Stomach (tissue), 9 donors: ENCODE data around the gene VWA2. TPM values are rescaled to one million over a fixed set of nuclear protein-coding genes. Genes with fewer than 3 reads are reported as not detected.
A peak's percentile ranks its signal among the peaks of the same experiment; 100 is the strongest.

Source experiments
- DNase-seq, 2 donors: peaks; one replicate each; pipeline versions ENCODE4 v3.0.0 to v3.0.0-alpha.2; 2013 to 2019
- H3K27ac ChIP-seq, 5 donors: fragments of 200-600 bp in 4 of 5; sonication (generic) in 4 of 5; one replicate each; pipeline ENCODE4 v1.5.1; 2013 to 2019; ENCODE audit warnings: mild to moderate bottlenecking in 1 of 5, moderate library complexity in 1 of 5
- H3K27me3 ChIP-seq, 3 donors: fragments of 200-600 bp; sonication (generic); one replicate each; pipeline ENCODE4 v1.5.1; 2017 to 2019; ENCODE audit warnings: mixed run types in 1 of 3
- H3K36me3 ChIP-seq, 4 donors: fragments of 200-600 bp; sonication (generic); 1 replicate in 3 of 4; 2 replicates in 1 of 4; pipeline ENCODE4 v1.5.1; 2016 to 2019
- H3K4me1 ChIP-seq, 4 donors: fragments of 200-600 bp; sonication (generic); one replicate each; pipeline ENCODE4 v1.5.1; 2016 to 2019
- H3K4me3 ChIP-seq, 4 donors: fragments of 200-600 bp; sonication (generic) in 3 of 4; one replicate each; pipeline ENCODE4 v1.5.1; 2016 to 2019; ENCODE audit warnings: mild to moderate bottlenecking in 1 of 4
- H3K9me3 ChIP-seq, 4 donors: fragments of 200-600 bp; sonication (generic); one replicate each; pipeline ENCODE4 v1.5.1; 2016 to 2019
- CTCF ChIP-seq, 7 experiments: fragments of 450-650 bp in 4 of 7; fragments of 200-600 bp in 3 of 7; sonication (generic) in 3 of 7; IDR thresholded peaks; one replicate each; pipeline ENCODE4 v1.5.1; 2016 to 2019; ENCODE audit warnings: antibody characterized with exemption in 7 of 7, control low read depth in 2 of 7, mild to moderate bottlenecking in 1 of 7
- EP300 ChIP-seq: sonication (generic); formaldehyde crosslinking; IDR thresholded peaks from one replicate; pipeline ENCODE4 v1.6.1; 2017; ENCODE audit warnings: antibody characterized with exemption
- POLR2A ChIP-seq, 4 donors: fragments of 450-650 bp; IDR thresholded peaks; one replicate each; pipeline ENCODE4 v1.6.1; 2016; ENCODE audit warnings: antibody characterized with exemption in 4 of 4, control low read depth in 2 of 4, mild to moderate bottlenecking in 1 of 4, moderate library complexity in 1 of 4
- POLR2AphosphoS5 ChIP-seq, 3 donors: sonication (generic); formaldehyde crosslinking; IDR thresholded peaks; one replicate each; pipeline ENCODE4 v1.6.1; 2016; ENCODE audit warnings: antibody characterized with exemption in 3 of 3
- WGBS, 5 donors: extraction: QIAGEN DNeasy Blood & Tissue Kit in 3 of 5; methylation state at CpG; one replicate each; pipeline versions ENCODE4 v1.1.5 to v1.1.7; 2013 to 2018; 5-methylcytosine and 5-hydroxymethylcytosine counted together
- intact Hi-C: fragments of 100-400 bp; cut with DNase I; formaldehyde crosslinking; loops from one replicate; pipeline ENCODE4 v1.15.1; 2023; ENCODE audit warnings: low total_unique reads
- polyA plus RNA-seq, 3 donors: library from polyadenylated mRNA; stranded (reverse); fragments of 200-250 nt; gene quantifications; one replicate each; pipeline ENCODE4 v1.2.3, GENCODE V29; 2013
- total RNA-seq, 5 donors: library from RNA; depleted of rRNA; stranded (reverse); fragments of >200 nt; gene quantifications; one replicate each; pipeline versions ENCODE4 v1.1.0 to v1.2.3, GENCODE V29; 2014 to 2016
- donor health status: healthy with polysubstance abuse.
- donor health status: Bipolar disorder and iron deficiency.
- donor health status: healthy.

Gene VWA2
- total and polyA plus RNA-seq, 8 donors, result 0.46 to 20.7 (median 5.8) TPM

- Histone ChIP-seq H3K36me3 (peaks cover 0 to 17% (median 0%) of the 10 kb centered on the region in 4 donors), H3K4me1 (peaks cover 4 to 20% (median 10%) of the 10 kb centered on the region in 4 donors), H3K27me3 (no peaks in the 10 kb centered on the region), H3K27ac (no peak overlapping the region), H3K4me3 (no peak overlapping the region), H3K9me3 (no peaks in the 10 kb centered on the region)
- intact Hi-C loops, result no loop called here
- TF ChIP-seq POLR2A (IDR thresholded peaks at IDR 0.05) (no peak), POLR2AphosphoS5 (IDR thresholded peaks at IDR 0.05) (no peak), EP300 (no peak), CTCF (IDR thresholded peaks at IDR 0.05) (no peak)
- WGBS, 5 donors, result 89 to 93% (median 92%) methylated on average over 5 of the region's 5 CpGs
- DNase-seq, result no peak
Observed at GRCh38 chr10:114252092-114252491, 13.0 kb downstream of the VWA2 start.

DNA sequence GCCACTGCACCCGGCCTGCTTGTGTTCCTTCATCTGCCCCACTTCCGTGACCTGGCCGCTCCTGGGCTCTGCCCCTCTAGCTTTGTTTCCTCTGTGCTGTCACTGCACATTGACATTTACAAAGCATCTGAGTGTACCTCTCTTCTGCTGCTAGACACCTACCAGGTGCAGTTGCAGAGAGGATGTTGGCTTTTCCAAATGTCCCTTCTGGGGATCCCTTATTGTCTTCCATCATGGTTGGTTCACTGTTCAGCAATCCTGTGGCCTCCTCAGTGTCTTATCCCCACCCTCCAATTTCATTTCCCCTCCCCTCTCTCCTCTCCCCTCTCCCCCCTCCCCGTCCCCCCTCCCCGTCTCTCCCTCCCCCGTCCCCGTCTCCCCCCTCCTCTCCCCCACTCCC is 13.8 kb downstream of the VWA2 start:
- intact Hi-C loops, result no loop called here
- peaks cover 0 to 17% (median 0%) of the 10 kb centered on the region in 4 donors for H3K36me3 ChIP-seq
- no peak for DNase-seq
- H3K4me1 ChIP-seq, result peaks cover 11 to 23% (median 16%) of the 10 kb centered on the region in 4 donors
- H3K4me3 ChIP-seq, result no peak overlapping the region
- TF ChIP-seq EP300 (no peak), CTCF (IDR thresholded peaks at IDR 0.05) (no peak), POLR2A (IDR thresholded peaks at IDR 0.05) (no peak), POLR2AphosphoS5 (IDR thresholded peaks at IDR 0.05) (no peak)
- no peak overlapping the region for H3K27ac ChIP-seq
- H3K9me3 ChIP-seq, result no peaks in the 10 kb centered on the region
- 67 to 94% (median 91%) methylated on average over 3 to 4 of the region's 7 CpGs for WGBS, 5 donors
- no peaks in the 10 kb centered on the region for H3K27me3 ChIP-seq

GRCh38 chr10:114255227-114255626 is 16.2 kb downstream of the VWA2 start:
- Histone ChIP-seq H3K27me3 (no peaks in the 10 kb centered on the region), H3K4me1 (peaks cover 17 to 30% (median 26%) of the 10 kb centered on the region in 4 donors), H3K36me3 (peaks cover 0 to 17% (median 0%) of the 10 kb centered on the region in 4 donors), H3K9me3 (no peaks in the 10 kb centered on the region), H3K27ac (peak overlapping the region in 1 of 5 donors; percentile 12), H3K4me3 (no peak overlapping the region)
- WGBS, 5 donors, result 82 to 96% (median 90%) methylated on average over 1 of the region's 1 CpG
- intact Hi-C loops, result no loop called here
- TF ChIP-seq EP300, result no peak
- TF ChIP-seq CTCF (IDR thresholded peaks at IDR 0.05), result no peak
- no peak for DNase-seq

DNA sequence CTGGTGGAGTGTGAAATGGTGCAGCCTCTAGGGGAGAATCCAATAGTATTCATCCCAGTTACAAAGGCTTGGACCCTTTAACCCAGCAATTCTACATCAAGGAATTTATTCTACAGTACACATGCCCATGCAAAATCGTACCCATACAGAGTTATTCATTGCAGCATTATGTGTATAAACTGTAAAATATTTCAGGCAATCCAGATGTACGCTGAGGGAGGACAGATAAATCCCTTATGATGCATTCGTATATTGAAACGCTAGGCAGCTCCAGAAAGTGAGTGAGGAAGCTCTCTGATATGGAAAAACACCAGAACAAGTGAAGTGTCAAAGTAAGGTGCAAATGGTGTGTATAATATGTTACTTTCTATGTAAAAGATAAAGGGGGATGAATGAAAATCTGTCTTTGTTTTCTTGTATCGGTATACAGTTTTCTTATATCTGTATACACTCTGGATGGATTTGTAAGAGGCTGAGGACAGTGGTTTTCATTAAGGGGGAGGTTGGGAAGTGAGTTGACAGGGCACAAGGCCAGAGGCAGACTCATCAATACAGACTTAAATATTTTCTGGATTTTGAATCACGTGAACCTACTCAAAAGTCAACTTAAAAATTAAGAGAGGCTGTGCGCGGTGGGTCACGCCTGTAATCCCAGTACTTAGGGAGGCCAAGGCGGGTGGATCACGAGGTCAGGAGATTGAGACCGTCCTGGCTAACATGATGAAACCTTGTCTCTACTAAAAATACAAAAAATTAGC is 17.1 kb downstream of the VWA2 start:
- Histone ChIP-seq H3K27ac (no peak overlapping the region), H3K9me3 (no peaks in the 10 kb centered on the region), H3K27me3 (no peaks in the 10 kb centered on the region), H3K36me3 (peaks cover 0 to 17% (median 0%) of the 10 kb centered on the region in 4 donors), H3K4me1 (peaks cover 13 to 28% (median 24%) of the 10 kb centered on the region in 4 donors), H3K4me3 (no peak overlapping the region)
- 82 to 86% (median 83%) methylated on average over 12 of the region's 12 CpGs for WGBS, 5 donors
- DNase-seq, result no peak
- intact Hi-C loops, result no loop called here
- TF ChIP-seq POLR2AphosphoS5 (IDR thresholded peaks at IDR 0.05), result no peak
- TF ChIP-seq POLR2A (IDR thresholded peaks at IDR 0.05), result no peak
- no peak for TF ChIP-seq EP300
- TF ChIP-seq CTCF (IDR thresholded peaks at IDR 0.05), result no peak
